Breast epithelium (tissue), 4 donors: ENCODE results near the gene ADCY2. TPM values are rescaled to one million over a fixed set of nuclear protein-coding genes. Genes with fewer than 3 reads are reported as not detected.

ENCODE experiments used
- DNase-seq, 2 donors: peaks; one replicate each; pipeline ENCODE4 v3.0.0-alpha.2; 2019; ENCODE audit warnings: low spot score in 2 of 2
- H3K27ac ChIP-seq, 2 donors: fragments of 200-600 bp; sonication (generic) in 1 of 2; one replicate each; pipeline ENCODE4 v1.5.1; 2016 to 2019; ENCODE audit warnings: mild to moderate bottlenecking in 1 of 2
- H3K27me3 ChIP-seq, 2 donors: fragments of 200-600 bp; sonication (generic) in 1 of 2; one replicate each; pipeline versions ENCODE4 v1.5.1 to v1.6.0; 2017 to 2019; ENCODE audit warnings: control low read depth in 1 of 2, mild to moderate bottlenecking in 1 of 2
- H3K36me3 ChIP-seq: fragments of 200-600 bp; one replicate; pipeline ENCODE4 v1.5.1; 2019
- H3K4me1 ChIP-seq, 2 donors: fragments of 200-600 bp; sonication (generic); one replicate each; pipeline ENCODE4 v1.5.1; 2016 to 2019; ENCODE audit warnings: control low read depth in 1 of 2
- H3K4me3 ChIP-seq, 3 donors: fragments of 200-600 bp; sonication (generic); 1 replicate in 2 of 3; 2 replicates in 1 of 3; pipeline ENCODE4 v1.5.1; 2016 to 2019; ENCODE audit warnings: mild to moderate bottlenecking in 3 of 3, moderate library complexity in 2 of 3
- H3K9me3 ChIP-seq, 2 donors: fragments of 200-600 bp; sonication (generic) in 1 of 2; one replicate each; pipeline ENCODE4 v1.5.1; 2016 to 2019; ENCODE audit warnings: control low read depth in 1 of 2
- POLR2A ChIP-seq: fragments of 450-650 bp; IDR thresholded peaks from one replicate; pipeline ENCODE4 v1.6.1; 2016; ENCODE audit warnings: antibody characterized with exemption, mild to moderate bottlenecking, moderate library complexity
- POLR2AphosphoS5 ChIP-seq, 3 donors: sonication (generic); formaldehyde crosslinking; IDR thresholded peaks; one replicate each; pipeline ENCODE4 v1.6.1; 2017; ENCODE audit warnings: antibody characterized with exemption in 3 of 3
- intact Hi-C: fragments of 100-400 bp; cut with DNase I; formaldehyde crosslinking; loops from one replicate; pipeline ENCODE4 v1.15.1; 2023; ENCODE audit warnings: low total_unique reads
- total RNA-seq, 3 donors: library from RNA; depleted of rRNA; stranded (reverse); fragments of >200 nt; gene quantifications; one replicate each; pipeline ENCODE4 v1.1.0, GENCODE V29; 2016
- TF ChIP-seq, protein P1 (sequence below), 3 donors: fragments of 450-650 bp; IDR thresholded peaks; one replicate each; pipeline ENCODE4 v1.5.1; 2016 to 2017; ENCODE audit warnings: antibody characterized with exemption in 3 of 3, mild to moderate bottlenecking in 3 of 3, moderate library complexity in 3 of 3

Gene ADCY2
- total RNA-seq, 3 donors from 2014 or later: 3.8 to 30.1 (median 4.9) TPM

DNA sequence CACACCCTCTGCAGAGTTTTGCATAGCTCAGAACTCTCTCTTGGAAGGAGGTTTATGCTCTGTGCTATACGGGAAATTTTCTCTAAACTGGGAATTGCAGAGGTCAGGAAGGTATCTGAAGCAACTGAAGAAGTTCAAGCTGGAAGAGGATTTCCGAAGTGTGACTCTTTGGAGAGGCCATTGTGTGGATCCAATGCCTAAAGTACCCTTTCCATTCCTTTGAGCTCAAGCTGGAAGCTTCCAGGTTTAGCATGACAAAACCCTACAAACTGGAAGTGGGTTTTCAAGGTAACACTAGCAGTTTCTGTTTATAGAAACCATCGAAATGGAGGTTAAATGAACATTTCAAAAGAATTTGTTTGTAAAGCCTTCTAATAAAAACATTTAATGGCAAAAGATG, 267.9 kb downstream of the ADCY2 start:
- H3K9me3 ChIP-seq: no peaks in the 10 kb centered on the region
- intact Hi-C loops: no loop called here
- no peaks in the 10 kb centered on the region for H3K4me1 ChIP-seq
- H3K27ac ChIP-seq: no peak overlapping the region
- H3K4me3 ChIP-seq: no peak overlapping the region
- no peaks in the 10 kb centered on the region for H3K36me3 ChIP-seq
- no peaks in the 10 kb centered on the region for H3K27me3 ChIP-seq
- DNase-seq: no peak
- TF ChIP-seq, protein P1, sequence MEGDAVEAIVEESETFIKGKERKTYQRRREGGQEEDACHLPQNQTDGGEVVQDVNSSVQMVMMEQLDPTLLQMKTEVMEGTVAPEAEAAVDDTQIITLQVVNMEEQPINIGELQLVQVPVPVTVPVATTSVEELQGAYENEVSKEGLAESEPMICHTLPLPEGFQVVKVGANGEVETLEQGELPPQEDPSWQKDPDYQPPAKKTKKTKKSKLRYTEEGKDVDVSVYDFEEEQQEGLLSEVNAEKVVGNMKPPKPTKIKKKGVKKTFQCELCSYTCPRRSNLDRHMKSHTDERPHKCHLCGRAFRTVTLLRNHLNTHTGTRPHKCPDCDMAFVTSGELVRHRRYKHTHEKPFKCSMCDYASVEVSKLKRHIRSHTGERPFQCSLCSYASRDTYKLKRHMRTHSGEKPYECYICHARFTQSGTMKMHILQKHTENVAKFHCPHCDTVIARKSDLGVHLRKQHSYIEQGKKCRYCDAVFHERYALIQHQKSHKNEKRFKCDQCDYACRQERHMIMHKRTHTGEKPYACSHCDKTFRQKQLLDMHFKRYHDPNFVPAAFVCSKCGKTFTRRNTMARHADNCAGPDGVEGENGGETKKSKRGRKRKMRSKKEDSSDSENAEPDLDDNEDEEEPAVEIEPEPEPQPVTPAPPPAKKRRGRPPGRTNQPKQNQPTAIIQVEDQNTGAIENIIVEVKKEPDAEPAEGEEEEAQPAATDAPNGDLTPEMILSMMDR (IDR thresholded peaks at IDR 0.05): no peak
- TF ChIP-seq POLR2A: no peak
- TF ChIP-seq POLR2AphosphoS5 (IDR thresholded peaks at IDR 0.05): no peak

DNA sequence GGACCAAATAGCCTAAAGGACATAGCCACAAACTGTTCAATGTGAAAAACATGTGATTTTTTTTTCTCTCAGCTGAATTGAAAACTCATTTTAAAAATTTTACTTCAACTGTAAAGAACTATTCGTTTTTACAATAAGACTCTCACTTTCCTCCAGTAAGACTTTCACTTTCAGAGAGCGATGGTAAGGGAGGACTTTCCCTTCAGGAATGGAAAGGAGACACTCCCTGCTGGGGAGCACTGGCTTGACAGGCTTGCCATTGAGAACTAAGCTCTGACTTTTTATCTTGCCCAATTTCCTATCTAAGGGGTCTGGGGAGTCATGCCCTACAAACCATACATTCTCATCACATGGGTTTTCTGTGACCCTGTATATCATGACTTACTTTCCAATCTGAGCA, 268.3 kb downstream of the ADCY2 start:
- Histone ChIP-seq H3K4me3 (no peak overlapping the region), H3K4me1 (no peaks in the 10 kb centered on the region), H3K9me3 (no peaks in the 10 kb centered on the region), H3K27me3 (no peaks in the 10 kb centered on the region), H3K36me3 (no peaks in the 10 kb centered on the region), H3K27ac (no peak overlapping the region)
- intact Hi-C loops: no loop called here
- no peak for DNase-seq
- no peak for TF ChIP-seq POLR2A
- TF ChIP-seq, protein P1 (IDR thresholded peaks at IDR 0.05): no peak
- no peak for TF ChIP-seq POLR2AphosphoS5 (IDR thresholded peaks at IDR 0.05)

DNA sequence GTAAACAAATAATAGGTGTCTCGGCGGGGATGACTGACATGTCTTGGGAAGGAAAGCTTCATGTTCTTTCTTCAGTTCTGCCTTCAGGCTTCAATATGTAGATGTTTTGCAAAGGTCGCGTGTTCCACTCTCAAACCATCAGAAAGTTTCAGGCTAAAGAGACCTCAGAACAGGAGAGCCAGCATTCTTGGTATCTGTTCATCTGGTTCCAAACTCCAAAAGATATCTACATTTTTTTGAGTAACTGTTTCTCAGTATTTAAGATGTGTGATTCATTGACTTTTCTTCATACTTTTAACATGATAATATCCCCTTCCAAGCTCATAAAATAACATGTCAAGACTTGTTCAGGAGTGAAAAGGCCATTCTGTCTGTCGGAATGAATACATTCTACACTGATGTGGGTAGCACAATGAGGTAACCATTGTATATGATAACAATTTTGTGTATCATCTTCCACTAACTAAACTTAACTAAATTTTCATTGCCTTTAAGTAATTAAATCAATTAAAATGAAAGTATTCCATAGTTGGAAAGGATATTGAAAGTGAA, 271.4 kb downstream of the ADCY2 start:
- DNase-seq: no peak
- no peak for TF ChIP-seq POLR2A
- TF ChIP-seq POLR2AphosphoS5 (IDR thresholded peaks at IDR 0.05): no peak
- TF ChIP-seq, protein P1 (IDR thresholded peaks at IDR 0.05): no peak

DNA sequence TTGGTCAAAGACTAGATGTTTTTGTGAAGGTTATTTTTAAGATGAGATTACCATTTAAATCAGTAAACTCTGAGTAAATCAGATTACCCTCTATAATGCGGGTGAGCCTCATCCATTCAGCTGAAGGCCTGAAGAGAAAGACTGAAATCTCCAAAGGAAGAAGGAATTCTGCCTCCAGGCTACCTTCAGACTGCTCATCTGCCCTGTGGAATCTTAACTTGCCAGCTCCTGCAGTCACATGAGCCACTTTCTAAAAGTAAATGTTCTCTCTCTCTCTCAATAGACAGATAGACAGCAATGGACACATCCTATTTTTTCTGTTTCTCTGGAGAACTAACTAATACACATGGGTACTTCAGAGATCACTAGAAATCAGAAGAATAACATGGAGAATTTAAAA, 272.2 kb downstream of the ADCY2 start:
- no peak overlapping the region for H3K27ac ChIP-seq
- DNase-seq: no peak
- H3K36me3 ChIP-seq: no peaks in the 10 kb centered on the region
- no peaks in the 10 kb centered on the region for H3K4me1 ChIP-seq
- TF ChIP-seq, protein P1 (IDR thresholded peaks at IDR 0.05): no peak
- no peak for TF ChIP-seq POLR2A
- no peak overlapping the region for H3K4me3 ChIP-seq
- intact Hi-C loops: no loop called here
- H3K27me3 ChIP-seq: no peaks in the 10 kb centered on the region
- H3K9me3 ChIP-seq: no peaks in the 10 kb centered on the region

More for the DNA sequence above, 271.4 kb downstream of the ADCY2 start:
- intact Hi-C loops: no loop called here
- Histone ChIP-seq H3K9me3 (no peaks in the 10 kb centered on the region), H3K27me3 (no peaks in the 10 kb centered on the region), H3K27ac (no peak overlapping the region), H3K4me3 (no peak overlapping the region), H3K36me3 (no peaks in the 10 kb centered on the region), H3K4me1 (no peaks in the 10 kb centered on the region)

DNA sequence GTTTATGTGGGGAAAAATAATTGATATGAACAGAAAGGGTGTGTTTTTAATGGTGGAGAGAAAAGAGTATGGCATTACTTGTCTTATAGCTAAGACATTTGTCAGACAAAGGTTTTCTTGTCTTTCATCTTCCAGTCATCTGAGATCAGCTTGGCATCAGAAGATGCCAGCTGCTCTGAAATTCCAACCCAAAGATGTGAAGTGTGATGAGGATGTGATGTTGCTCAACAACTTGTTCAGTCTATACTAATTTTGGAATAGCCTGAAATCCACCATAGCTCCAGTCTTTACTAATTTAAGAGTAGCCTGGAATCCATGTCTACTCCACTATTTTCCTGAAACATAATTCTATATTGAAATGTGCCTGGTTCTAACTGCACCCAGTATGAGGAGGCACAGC, 272.7 kb downstream of the ADCY2 start:
- no peaks in the 10 kb centered on the region for H3K4me1 ChIP-seq
- no peaks in the 10 kb centered on the region for H3K36me3 ChIP-seq
- no peaks in the 10 kb centered on the region for H3K9me3 ChIP-seq
- no peak overlapping the region for H3K4me3 ChIP-seq
- TF ChIP-seq POLR2AphosphoS5 (IDR thresholded peaks at IDR 0.05): no peak
- no peak for TF ChIP-seq POLR2A
- TF ChIP-seq, protein P1 (IDR thresholded peaks at IDR 0.05): no peak
- no peaks in the 10 kb centered on the region for H3K27me3 ChIP-seq
- intact Hi-C loops: no loop called here
- H3K27ac ChIP-seq: no peak overlapping the region
- DNase-seq: no peak
